ENCODE measurements around the gene SMAD3. TPM values are rescaled to one million over a fixed set of nuclear protein-coding genes. Genes with fewer than 3 reads are reported as not detected.

SMAD3 gene
- total and polyA plus RNA-seq, 2 of the 8 experiments (the other 6 are each of a cell fraction or from before 2014, with no cell fraction given) = 10.1 to 12.4 TPM

DNA sequence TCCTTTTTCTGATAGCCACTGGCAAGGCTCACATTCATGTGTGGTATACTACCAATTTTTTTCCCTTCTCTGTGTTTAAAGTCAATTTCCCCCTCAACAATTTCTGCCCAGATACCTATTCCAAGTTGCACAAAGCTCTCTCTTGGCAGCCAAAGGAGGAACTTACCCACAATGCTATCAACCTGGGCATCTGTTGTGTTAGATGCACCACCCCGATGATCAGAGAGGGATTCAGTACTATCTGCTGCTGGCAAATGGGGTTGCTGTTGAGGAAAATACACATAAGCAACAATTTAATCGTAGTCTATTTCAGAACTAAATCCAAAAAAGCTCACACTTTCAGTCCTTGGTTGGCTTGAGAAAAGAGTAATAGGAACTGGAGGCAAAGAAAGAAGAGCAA is 143.0 kb downstream of the SMAD3 start:
- no peak for TF ChIP-seq TBP (IDR thresholded peaks at IDR 0.05; ENCODE audit: low read depth, low read length)
- TF ChIP-seq SUZ12 (IDR thresholded peaks at IDR 0.05; ENCODE audit: low read length) = no peak
- Histone ChIP-seq H4K5ac (ENCODE audit: insufficient read length, low read depth, low read length) (no peak overlapping the region), H3K14ac (ENCODE audit: insufficient read length) (no peak overlapping the region), H4K8ac (ENCODE audit: extremely low read depth, insufficient read depth, low read length) (no peak overlapping the region), H3K36me3 (ENCODE audit: control insufficient read depth in 2 of 4, insufficient read depth in 4 of 4, low read length in 3 of 4) (peaks cover 0 to 16% (median 4%) of the 10 kb centered on the region in 4 experiments; a peak in 5 of 8 replicates), H4K91ac (replicated peaks; ENCODE audit: insufficient read length, low read length) (no peak overlapping the region), H2BK120ac (replicated peaks; ENCODE audit: low read depth, low read length) (no peak overlapping the region), H3K4ac (replicated peaks; ENCODE audit: insufficient read length, low read depth, low read length) (no peak overlapping the region), H3K79me2 (ENCODE audit: control insufficient read depth in 1 of 2, insufficient read depth in 2 of 2, low read length in 2 of 2) (no peaks in the 10 kb centered on the region), H3K18ac (ENCODE audit: extremely low read depth, low read length) (no peak overlapping the region), H3K79me1 (ENCODE audit: low read depth, low read length) (no peaks in the 10 kb centered on the region), H3K27ac (ENCODE audit: low read depth, low read length) (no peak overlapping the region), H3K4me1 (replicated peaks in 1 of 4; ENCODE audit: control insufficient read depth in 3 of 4, insufficient read depth in 4 of 4, low read length in 3 of 4) (no peaks in the 10 kb centered on the region), H2AFZ (ENCODE audit: low read length) (no peak overlapping the region), H2AK5ac (ENCODE audit: low read depth, low read length) (no peak overlapping the region), H3K4me2 (ENCODE audit: insufficient read depth in 1 of 2, low read depth in 2 of 2, low read length in 2 of 2) (no peak overlapping the region), H3K9me3 (ENCODE audit: insufficient read depth in 2 of 2, low read depth in 1 of 2, low read length in 1 of 2) (no peaks in the 10 kb centered on the region), H3K27me3 (replicated peaks in 1 of 4; ENCODE audit: control insufficient read depth in 3 of 4, extremely low read depth in 1 of 4, insufficient read depth in 3 of 4, low read length in 3 of 4) (no peaks in the 10 kb centered on the region), H4K20me1 (replicated peaks in 1 of 2; ENCODE audit: control insufficient read depth in 1 of 2, insufficient read depth in 2 of 2, low read length in 2 of 2) (no peaks in the 10 kb centered on the region), H2BK12ac (ENCODE audit: low read depth, low read length) (no peak overlapping the region), H2BK20ac (ENCODE audit: low read length) (no peak overlapping the region), H3K23me2 (ENCODE audit: low read depth, low read length) (peaks cover 2% of the 10 kb centered on the region; the same call in 1 of the 2 replicates), H3K4me3 (ENCODE audit: extremely low read depth in 1 of 4, insufficient read depth in 2 of 4, low read depth in 3 of 4, low read length in 4 of 4) (no peak overlapping the region), H3K23ac (ENCODE audit: insufficient read length) (no peak overlapping the region), H3K9ac (replicated peaks in 1 of 4; ENCODE audit: extremely low read depth in 1 of 4, low read depth in 3 of 4, low read length in 3 of 4) (no peak overlapping the region), H2BK15ac (ENCODE audit: low read length) (no peak overlapping the region), H3K56ac (replicated peaks; ENCODE audit: insufficient read length, low read depth, low read length) (no peak overlapping the region), H2BK5ac (ENCODE audit: low read depth, low read length) (no peak overlapping the region)
- no peak for FAIRE-seq
- ChIA-PET POLR2A (ENCODE audit: partially characterized antibody) (no interaction called here), CTCF (ENCODE audit: partially characterized antibody) (interaction anchor here (0.6 to 0.7 kb wide), 2 partner anchors 28 to 88 kb away, joined by 3 read pairs; no protein-coding TSS in a partner anchor)
- no peak for DNase-seq (ENCODE audit: low read depth in 1 of 2, low spot score in 2 of 2)
- 92% methylated on average over 2 of the region's 2 CpGs; no CpG with 5 or more reads in 1 of the 2 experiments for WGBS, 2 experiments (ENCODE audit: extremely low coverage in 1 of 2, insufficient coverage in 1 of 2, insufficient read length in 1 of 2, insufficient replicate concordance in 2 of 2, low coverage in 1 of 2, low lambda C conversion rate in 2 of 2, missing lambda C conversion rate in 1 of 2)

Data from H1 (cell line).